ENCODE measurements around the gene GLS2.
"Not testable (repeated sequence)": the region's sequence is repeated elsewhere in the genome, so short reads cannot be mapped to it uniquely, and the experiment has no call there.

Gene GLS2

GRCh38 chr12:56469007-56469930, 18.7 kb downstream of the GLS2 start:
- H3K9me3 Mint-ChIP-seq = no peaks in the 10 kb centered on the region
- no peak for ATAC-seq
- H3K27ac Mint-ChIP-seq = peak overlapping the region; percentile 97
- H3K4me1 Mint-ChIP-seq = peaks cover 31% of the 10 kb centered on the region
- peaks cover 8% of the 10 kb centered on the region for H3K36me3 Mint-ChIP-seq
- no peaks in the 10 kb centered on the region for H3K27me3 Mint-ChIP-seq
- H3K4me3 Mint-ChIP-seq = peak overlapping the region; percentile 95

- Mint-ChIP-seq H3K4me3 (peak within 1 kb of the TSS; percentile 95), H3K27me3 (no peaks in the 10 kb centered on the region), H3K9me3 (no peaks in the 10 kb centered on the region), H3K4me1 (peaks cover 34% of the 10 kb centered on the region), H3K27ac (peak within 1 kb of the TSS; percentile 97), H3K36me3 (peaks cover 7% of the 10 kb centered on the region)
- peak; percentile 98 for ATAC-seq
Measured at GRCh38 chr12:56468216-56469006, 19.6 kb downstream of the GLS2 start, which contains the start of gene SPRYD4. Gene SPRYD4 (plus strand): TSS chr12:56468578. CDS start chr12:56468592, 14 bp downstream.

DNA sequence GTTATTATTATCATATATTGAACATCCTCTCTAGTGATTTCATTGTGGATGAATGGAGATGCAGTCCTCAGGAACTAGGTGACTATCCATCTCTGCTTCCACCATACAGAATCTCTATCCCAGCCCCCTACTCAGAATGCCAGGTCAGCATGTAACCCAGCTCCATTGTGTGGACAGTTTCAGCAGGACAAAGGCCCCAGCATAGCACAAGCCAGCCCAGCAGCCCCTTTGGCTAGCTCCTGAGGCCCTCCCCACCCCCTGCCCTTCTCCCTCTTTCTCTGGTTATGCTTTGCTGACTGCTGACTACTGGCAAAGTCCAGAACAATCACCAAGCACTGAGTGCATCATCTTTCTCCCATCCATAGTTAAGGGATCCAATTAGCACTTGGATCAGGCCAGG, 25.4 kb downstream of the GLS2 start:
- Mint-ChIP-seq H3K36me3 (no peaks in the 10 kb centered on the region), H3K4me1 (peaks cover 24% of the 10 kb centered on the region), H3K4me3 (no peak overlapping the region), H3K27ac (no peak overlapping the region), H3K27me3 (no peaks in the 10 kb centered on the region), H3K9me3 (no peaks in the 10 kb centered on the region)
- no peak for ATAC-seq

GRCh38 chr12:56461235-56462159, 26.5 kb downstream of the GLS2 start:
- Mint-ChIP-seq H3K9me3 (no peaks in the 10 kb centered on the region), H3K27ac (peak overlapping the region; percentile 88), H3K27me3 (no peaks in the 10 kb centered on the region), H3K4me1 (peaks cover 24% of the 10 kb centered on the region), H3K4me3 (no peak overlapping the region), H3K36me3 (no peaks in the 10 kb centered on the region)
- no peak for ATAC-seq

DNA sequence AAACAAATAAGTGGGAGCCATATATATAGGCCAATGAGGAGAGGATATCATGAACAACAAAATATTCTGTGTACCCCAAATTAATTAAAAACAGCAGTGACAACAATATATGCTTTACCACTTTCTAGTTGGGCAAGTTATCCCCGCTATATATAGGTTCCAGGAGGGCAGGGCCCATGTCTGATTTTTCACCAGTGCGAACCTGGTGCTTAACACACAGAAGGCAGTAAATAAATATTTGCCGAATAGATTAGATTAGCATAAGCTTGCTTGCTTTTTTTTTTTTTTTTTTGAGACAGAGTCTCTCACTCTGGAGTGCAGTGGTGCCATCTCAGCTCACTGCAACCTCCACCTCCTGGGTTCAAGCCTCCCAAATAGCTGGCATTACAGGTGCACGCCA, 30.1 kb downstream of the GLS2 start:
- no peak for ATAC-seq
- no peaks in the 10 kb centered on the region for H3K27me3 Mint-ChIP-seq
- H3K4me1 Mint-ChIP-seq = peaks cover 18% of the 10 kb centered on the region
- no peaks in the 10 kb centered on the region for H3K36me3 Mint-ChIP-seq
- H3K4me3 Mint-ChIP-seq = no peak overlapping the region
- no peak overlapping the region for H3K27ac Mint-ChIP-seq
- H3K9me3 Mint-ChIP-seq = no peaks in the 10 kb centered on the region

- no peak for ATAC-seq
- Mint-ChIP-seq H3K27me3 (no peaks in the 10 kb centered on the region), H3K9me3 (no peaks in the 10 kb centered on the region), H3K4me1 (peaks cover 7% of the 10 kb centered on the region), H3K4me3 (no peak within 1 kb of the TSS), H3K27ac (no peak within 1 kb of the TSS), H3K36me3 (no peaks in the 10 kb centered on the region)
Measured at GRCh38 chr12:56454557-56454956, 33.4 kb downstream of the GLS2 start, which contains the start of gene MIP. Gene MIP (minus strand): TSS chr12:56454657. CDS start chr12:56454613, 44 bp downstream.

DNA sequence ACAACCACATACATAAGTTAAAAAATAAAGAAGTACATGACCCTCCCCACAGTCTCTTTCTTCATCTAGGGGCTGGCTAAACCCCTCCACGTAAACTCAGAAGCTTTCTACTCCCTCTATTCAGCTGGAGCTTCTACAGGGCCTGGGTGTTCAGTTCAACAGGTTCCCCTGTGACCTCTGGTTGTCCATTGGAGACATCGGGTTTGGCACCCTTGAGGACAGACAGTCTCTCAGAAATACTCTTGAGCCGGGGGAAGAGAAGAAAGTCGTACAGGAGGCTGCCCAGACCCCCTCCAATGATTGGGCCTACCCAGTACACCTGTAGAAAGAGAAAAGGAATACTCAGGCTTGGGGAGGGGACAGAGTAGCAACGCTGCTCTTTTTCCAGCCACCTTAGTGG, 36.8 kb downstream of the GLS2 start:
- Mint-ChIP-seq H3K4me1 (peaks cover 20% of the 10 kb centered on the region), H3K4me3 (no peak overlapping the region), H3K27me3 (no peaks in the 10 kb centered on the region), H3K27ac (peak overlapping the region; percentile 85), H3K9me3 (no peaks in the 10 kb centered on the region), H3K36me3 (peaks cover 7% of the 10 kb centered on the region)
- no peak for ATAC-seq

DNA sequence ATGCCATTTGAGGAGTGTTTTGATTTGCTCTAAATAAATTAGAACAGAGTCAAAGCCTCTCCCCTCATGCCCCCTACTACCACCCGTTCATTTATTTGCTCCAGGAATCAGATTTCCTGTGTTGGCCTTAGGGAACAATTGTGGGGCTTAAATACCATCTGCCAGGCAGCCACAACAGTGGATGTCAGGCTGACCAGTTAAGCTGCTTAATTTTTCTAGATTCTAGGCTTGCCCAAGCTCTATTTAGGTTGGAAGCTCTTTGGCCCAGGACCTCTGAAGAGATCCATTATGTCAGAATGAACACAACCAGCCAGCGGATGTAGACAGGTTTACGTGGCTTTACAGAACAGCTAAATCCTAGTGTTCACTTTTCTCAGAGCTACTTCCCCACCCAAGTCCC, 37.7 kb downstream of the GLS2 start:
- Mint-ChIP-seq H3K27ac (peak overlapping the region; percentile 85), H3K36me3 (peaks cover 7% of the 10 kb centered on the region), H3K9me3 (no peaks in the 10 kb centered on the region), H3K27me3 (no peaks in the 10 kb centered on the region), H3K4me3 (peak overlapping the region; percentile 92), H3K4me1 (peaks cover 20% of the 10 kb centered on the region)
- ATAC-seq = no peak

DNA sequence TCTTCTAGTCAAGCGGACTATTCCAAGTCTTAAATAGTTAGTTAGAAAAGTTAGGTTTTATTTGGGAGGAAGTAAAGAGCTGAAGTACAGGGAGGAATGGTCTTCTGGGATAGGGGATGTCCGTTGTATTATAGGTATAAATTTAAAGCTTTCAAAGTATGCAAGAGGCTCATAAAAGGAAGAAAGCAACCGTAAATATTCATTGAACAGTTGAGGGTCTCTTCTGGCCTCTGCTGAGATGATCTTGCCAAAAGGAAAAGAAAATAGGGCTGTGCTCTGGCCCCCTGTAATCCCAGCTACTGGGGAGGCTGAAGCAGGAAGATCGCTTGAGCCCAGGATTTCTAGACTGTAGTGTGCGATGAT, 38.4 kb downstream of the GLS2 start:
- peaks cover 24% of the 10 kb centered on the region for H3K4me1 Mint-ChIP-seq
- ATAC-seq = no peak
- H3K4me3 Mint-ChIP-seq = peak overlapping the region; percentile 92
- peak overlapping the region; percentile 85 for H3K27ac Mint-ChIP-seq
- H3K9me3 Mint-ChIP-seq = no peaks in the 10 kb centered on the region
- H3K27me3 Mint-ChIP-seq = no peaks in the 10 kb centered on the region
- peaks cover 11% of the 10 kb centered on the region for H3K36me3 Mint-ChIP-seq

GRCh38 chr12:56448860-56449621, 38.9 kb downstream of the GLS2 start, which contains the start of gene TIMELESS:
Gene TIMELESS (minus strand): TSS chr12:56449426. CDS start chr12:56434170, 15,256 bp downstream.
- peak within 1 kb of the TSS; percentile 92 for H3K4me3 Mint-ChIP-seq
- no peaks in the 10 kb centered on the region for H3K27me3 Mint-ChIP-seq
- peaks cover 17% of the 10 kb centered on the region for H3K36me3 Mint-ChIP-seq
- peak within 1 kb of the TSS; percentile 85 for H3K27ac Mint-ChIP-seq
- ATAC-seq = peak; percentile 99
- H3K9me3 Mint-ChIP-seq = peaks cover 2% of the 10 kb centered on the region
- peaks cover 29% of the 10 kb centered on the region for H3K4me1 Mint-ChIP-seq

DNA sequence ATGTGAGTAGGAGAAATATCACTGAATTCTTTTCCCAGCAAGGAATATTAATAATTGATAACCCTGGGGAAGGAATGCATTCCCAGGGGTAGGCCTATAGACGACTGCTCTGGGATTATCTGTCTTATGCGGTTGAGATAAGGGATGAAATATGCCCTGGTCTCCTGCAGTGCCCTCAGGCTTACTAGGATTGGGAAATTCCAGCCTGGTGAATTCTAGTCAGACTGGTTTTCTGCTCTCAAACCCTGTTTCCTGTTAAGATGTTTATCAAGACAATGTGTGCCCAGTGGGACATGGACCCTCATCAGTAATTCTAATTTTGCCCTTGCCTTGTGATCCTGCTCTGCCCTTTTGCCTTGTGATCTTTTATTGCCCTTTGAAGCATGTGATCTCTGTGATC, 44.8 kb downstream of the GLS2 start:
- not testable (repeated sequence) for H3K4me3 Mint-ChIP-seq, ATAC-seq, H3K27ac Mint-ChIP-seq, H3K9me3 Mint-ChIP-seq, H3K27me3 Mint-ChIP-seq
- H3K4me1 Mint-ChIP-seq = peaks cover 24% of the 10 kb centered on the region
- H3K36me3 Mint-ChIP-seq = peaks cover 34% of the 10 kb centered on the region

- Mint-ChIP-seq H3K27me3 (no peaks in the 10 kb centered on the region), H3K4me3 (no peak overlapping the region), H3K27ac (no peak overlapping the region), H3K9me3 (no peaks in the 10 kb centered on the region), H3K36me3 (peaks cover 10% of the 10 kb centered on the region), H3K4me1 (peaks cover 12% of the 10 kb centered on the region)
- ATAC-seq = no peak
Measured at GRCh38 chr12:56437430-56438176, 50.4 kb downstream of the GLS2 start.

- H3K27ac Mint-ChIP-seq = no peak overlapping the region
- H3K36me3 Mint-ChIP-seq = peaks cover 15% of the 10 kb centered on the region
- peaks cover 12% of the 10 kb centered on the region for H3K4me1 Mint-ChIP-seq
- H3K4me3 Mint-ChIP-seq = no peak overlapping the region
- no peaks in the 10 kb centered on the region for H3K9me3 Mint-ChIP-seq
- ATAC-seq = no peak
- no peaks in the 10 kb centered on the region for H3K27me3 Mint-ChIP-seq
Measured at GRCh38 chr12:56434828-56435227, 53.1 kb downstream of the GLS2 start.

Measured in stimulated activated memory B cell treated with anti-CD40 and anti-IgM and Interleukin-4, amounts not matched to agents 10 μg/mL and 1 μg/mL and 100 μg/mL, for 72 hours (primary cell).